Activated gamma-delta T cell treated with anti-CD3 and anti-CD28 coated beads, Interleukin-2, amount 50 U/mL, for 16 hours (primary cell): ENCODE results near the gene PRSS48.
"Not testable (repeated sequence)": the region's sequence is repeated elsewhere in the genome, so short reads cannot be mapped to it uniquely, and the experiment has no call there.

Source experiments
- DNase-seq: peaks from one replicate; pipeline ENCODE4 v3.0.0-alpha.2; 2020; ENCODE audit warnings: low read depth

The PRSS48 gene

GRCh38 chr4:151318307-151319006 lies 41.5 kb downstream of the PRSS48 start:
- no peak for DNase-seq

- DNase-seq = no peak
Observed at GRCh38 chr4:151319490-151319889, 42.5 kb downstream of the PRSS48 start.

GRCh38 chr4:151321586-151321985 lies 44.6 kb downstream of the PRSS48 start:
- DNase-seq = no peak

- not testable (repeated sequence) for DNase-seq
Observed at GRCh38 chr4:151322161-151322560, 45.2 kb downstream of the PRSS48 start.

- no peak for DNase-seq
Observed at GRCh38 chr4:151322570-151322969, 45.6 kb downstream of the PRSS48 start.

GRCh38 chr4:151323667-151324066 lies 46.7 kb downstream of the PRSS48 start:
- no peak for DNase-seq

GRCh38 chr4:151324124-151324751 lies 47.3 kb downstream of the PRSS48 start:
- DNase-seq = no peak

GRCh38 chr4:151324752-151325110 lies 47.8 kb downstream of the PRSS48 start:
- DNase-seq = no peak

- DNase-seq = no peak
Observed at GRCh38 chr4:151325111-151325948, 48.4 kb downstream of the PRSS48 start, which contains the start of gene SH3D19. Gene SH3D19, minus strand, starts transcription at chr4:151325605. Its CDS starts 253 bp downstream, at chr4:151325352.

- no peak for DNase-seq
Observed at GRCh38 chr4:151325949-151326246, 48.9 kb downstream of the PRSS48 start.

GRCh38 chr4:151329217-151330007 lies 52.5 kb downstream of the PRSS48 start:
- DNase-seq = no peak

- no peak for DNase-seq
Observed at GRCh38 chr4:151331276-151332042, 54.5 kb downstream of the PRSS48 start.

GRCh38 chr4:151339467-151339866 lies 62.5 kb downstream of the PRSS48 start:
- DNase-seq = no peak

GRCh38 chr4:151340751-151341385 lies 63.9 kb downstream of the PRSS48 start:
- no peak for DNase-seq
